CD4-positive, alpha-beta T cell treated with Interferon gamma for 1 hour (primary cell): ENCODE data around the gene SLC5A11.
"Not testable (repeated sequence)": the region's sequence is repeated elsewhere in the genome, so short reads cannot be mapped to it uniquely, and the experiment has no call there.

Experiments
- DNase-seq: peaks from one replicate; pipeline ENCODE4 v3.0.0-alpha.2; 2020

Gene SLC5A11

GRCh38 chr16:24845726-24846547 is at the start of gene SLC5A11:
Gene SLC5A11 (plus strand): TSS chr16:24845963. CDS start chr16:24858644, 12,681 bp downstream.
- DNase-seq = no peak

GRCh38 chr16:24800586-24800985 is 45.2 kb upstream of the SLC5A11 start:
- no peak for DNase-seq

GRCh38 chr16:24801761-24802302 is 43.9 kb upstream of the SLC5A11 start:
- DNase-seq = no peak

- DNase-seq = no peak
Observed at GRCh38 chr16:24805484-24805883, 40.3 kb upstream of the SLC5A11 start.

GRCh38 chr16:24807301-24807700 is 38.5 kb upstream of the SLC5A11 start:
- DNase-seq = no peak

GRCh38 chr16:24810951-24811843 is 34.6 kb upstream of the SLC5A11 start:
- DNase-seq = no peak

GRCh38 chr16:24812813-24813212 is 33.0 kb upstream of the SLC5A11 start:
- not testable (repeated sequence) for DNase-seq

- DNase-seq = no peak
Observed at GRCh38 chr16:24815021-24815420, 30.7 kb upstream of the SLC5A11 start.

GRCh38 chr16:24816688-24817087 is 29.1 kb upstream of the SLC5A11 start:
- no peak for DNase-seq

GRCh38 chr16:24819462-24820040 is 26.2 kb upstream of the SLC5A11 start:
- DNase-seq = no peak

- no peak for DNase-seq
Observed at GRCh38 chr16:24820522-24820921, 25.2 kb upstream of the SLC5A11 start.

GRCh38 chr16:24821129-24821528 is 24.6 kb upstream of the SLC5A11 start:
- DNase-seq = no peak

GRCh38 chr16:24822542-24822941 is 23.2 kb upstream of the SLC5A11 start:
- no peak for DNase-seq

- DNase-seq = no peak
Observed at GRCh38 chr16:24822974-24823373, 22.8 kb upstream of the SLC5A11 start.

- no peak for DNase-seq
Observed at GRCh38 chr16:24825696-24826095, 20.1 kb upstream of the SLC5A11 start.

GRCh38 chr16:24826096-24826690 is 19.6 kb upstream of the SLC5A11 start:
- no peak for DNase-seq

- DNase-seq = no peak
Observed at GRCh38 chr16:24826817-24827566, 18.8 kb upstream of the SLC5A11 start.

GRCh38 chr16:24829153-24829552 is 16.6 kb upstream of the SLC5A11 start:
- no peak for DNase-seq

- no peak for DNase-seq
Observed at GRCh38 chr16:24833352-24833751, 12.4 kb upstream of the SLC5A11 start.

- DNase-seq = no peak
Observed at GRCh38 chr16:24834459-24835335, 11.1 kb upstream of the SLC5A11 start.

GRCh38 chr16:24836836-24837235 is 8.9 kb upstream of the SLC5A11 start:
- DNase-seq = no peak
